Astrocyte (in vitro differentiated cells and primary cell): ENCODE results near the gene PLG.

ENCODE experiments used
- CTCF ChIP-seq: IDR thresholded peaks from 2 replicates; pipeline ENCODE4 v1.5.1; 2011; ENCODE audit warnings: low read depth, mild to moderate bottlenecking, inconsistent platforms, low read length, moderate library complexity; ENCODE audit not compliant: insufficient read depth
- EZH2 ChIP-seq: IDR thresholded peaks from 2 replicates; pipeline ENCODE4 v1.6.1; 2012; ENCODE audit warnings: mild to moderate bottlenecking, low read length, inconsistent platforms; ENCODE audit not compliant: insufficient read depth

GRCh38 chr6:160768101-160768500, 66.1 kb downstream of the PLG start:
- TF ChIP-seq CTCF (no peak), EZH2 (no peak)
